Liver (tissue), 9 donors: Measurements from ENCODE around the gene CIDEB. TPM values are rescaled to one million over a fixed set of nuclear protein-coding genes. Genes with fewer than 3 reads are reported as not detected.

Source experiments
- DNase-seq: peaks from one replicate; pipeline ENCODE4 v3.0.0-alpha.2; 2017; ENCODE audit warnings: low spot score
- H3K27ac ChIP-seq, 2 donors: one replicate each; pipeline ENCODE4 v1.7.0; 2013; ENCODE audit warnings: inconsistent platforms in 2 of 2, low read length in 2 of 2, control low read depth in 1 of 2, low read depth in 1 of 2, mild to moderate bottlenecking in 1 of 2
- H3K27me3 ChIP-seq, 4 donors: one replicate each; pipeline versions ENCODE4 v1.6.1 to v1.7.0; 2013; ENCODE audit warnings: low read length in 3 of 4, inconsistent platforms in 1 of 4, mild to moderate bottlenecking in 1 of 4, moderate library complexity in 1 of 4; ENCODE audit not compliant: control insufficient read depth in 4 of 4, insufficient read depth in 4 of 4
- H3K36me3 ChIP-seq, 4 donors: one replicate each; pipeline versions ENCODE4 v1.6.1 to v1.7.0; 2013; ENCODE audit warnings: low read length in 3 of 4, mild to moderate bottlenecking in 3 of 4, low read depth in 1 of 4, moderate library complexity in 1 of 4; ENCODE audit not compliant: control insufficient read depth in 4 of 4, insufficient read depth in 3 of 4
- H3K4me1 ChIP-seq, 4 donors: one replicate each; pipeline versions ENCODE4 v1.6.1 to v1.7.0; 2013; ENCODE audit warnings: low read length in 3 of 4, mild to moderate bottlenecking in 3 of 4, moderate library complexity in 1 of 4; ENCODE audit not compliant: control insufficient read depth in 4 of 4, insufficient read depth in 4 of 4
- H3K4me3 ChIP-seq, 3 donors: one replicate each; pipeline versions ENCODE4 v1.6.1 to v1.7.0; 2013; ENCODE audit warnings: low read length in 3 of 3, control low read depth in 1 of 3, low read depth in 1 of 3, mild to moderate bottlenecking in 1 of 3
- H3K9ac ChIP-seq, 2 donors: one replicate each; pipeline ENCODE4 v1.7.0; 2013; ENCODE audit warnings: low read length in 2 of 2, mild to moderate bottlenecking in 2 of 2, moderate library complexity in 2 of 2, control low read depth in 1 of 2, low read depth in 1 of 2
- H3K9me3 ChIP-seq, 4 donors: one replicate each; pipeline versions ENCODE4 v1.6.1 to v1.7.0; 2013; ENCODE audit warnings: low read length in 3 of 4; ENCODE audit not compliant: control insufficient read depth in 4 of 4
- EGR1 ChIP-seq, 2 donors: IDR thresholded peaks; 2 replicates each; pipeline ENCODE4 v1.6.1; 2016 to 2018; ENCODE audit warnings: antibody characterized with exemption in 2 of 2, low read depth in 2 of 2
- FOXA1 ChIP-seq: IDR thresholded peaks from 2 replicates; pipeline ENCODE4 v1.6.1; 2016; ENCODE audit warnings: antibody characterized with exemption
- GABPA ChIP-seq, 2 donors: IDR thresholded peaks in 1 of 2; conservative IDR thresholded peaks in 1 of 2; 2 replicates each; pipeline ENCODE4 v1.6.1; 2016; ENCODE audit warnings: antibody characterized with exemption in 2 of 2, mild to moderate bottlenecking in 1 of 2, moderate library complexity in 1 of 2
- HNF4A ChIP-seq, 2 donors: conservative IDR thresholded peaks; 2 replicates each; pipeline ENCODE4 v1.6.1; 2016; ENCODE audit warnings: antibody characterized with exemption in 2 of 2, mild to moderate bottlenecking in 2 of 2
- HNF4G ChIP-seq: IDR thresholded peaks from 2 replicates; pipeline ENCODE4 v1.6.1; 2016; ENCODE audit warnings: antibody characterized with exemption
- MAX ChIP-seq: IDR thresholded peaks from 2 replicates; pipeline ENCODE4 v1.6.1; 2016; ENCODE audit warnings: antibody characterized with exemption
- NR2F2 ChIP-seq: IDR thresholded peaks from 2 replicates; pipeline ENCODE4 v1.6.1; 2016; ENCODE audit warnings: antibody characterized with exemption
- RAD21 ChIP-seq, 2 donors: IDR thresholded peaks; 2 replicates each; pipeline ENCODE4 v1.6.1; 2016; ENCODE audit warnings: antibody characterized with exemption in 2 of 2, mild to moderate bottlenecking in 2 of 2
- RXRA ChIP-seq, 2 donors: IDR thresholded peaks; 2 replicates each; pipeline ENCODE4 v1.6.1; 2017 to 2018; ENCODE audit warnings: antibody characterized with exemption in 2 of 2, mild to moderate bottlenecking in 1 of 2
- SP1 ChIP-seq: IDR thresholded peaks from 2 replicates; pipeline ENCODE4 v1.6.1; 2018; ENCODE audit warnings: antibody characterized with exemption, mild to moderate bottlenecking
- TAF1 ChIP-seq: conservative IDR thresholded peaks from 2 replicates; pipeline ENCODE4 v1.6.1; 2016; ENCODE audit warnings: antibody characterized with exemption, mild to moderate bottlenecking
- ZBTB33 ChIP-seq: IDR thresholded peaks from 2 replicates; pipeline ENCODE4 v1.6.1; 2016; ENCODE audit warnings: antibody characterized with exemption
- WGBS: extraction: QIAGEN DNeasy Blood & Tissue Kit; methylation state at CpG from one replicate; pipeline ENCODE4 v1.1.7; 2013; 5-methylcytosine and 5-hydroxymethylcytosine counted together
- polyA plus RNA-seq, 2 donors: library from polyadenylated mRNA; stranded (reverse) in 1 of 2; unstranded in 1 of 2; fragments of 200-250 nt in 1 of 2; fragments of >200 nt in 1 of 2; fragmentation: Nextera tagmentation in 1 of 2; extraction: Ambion mirVana in 1 of 2; gene quantifications; one replicate each; pipeline versions ENCODE4 v1.2.1 to v1.2.3, GENCODE V29; 2013 to 2015
- total RNA-seq, 2 donors: library from RNA; depleted of rRNA; stranded (reverse); fragments of >200 nt; gene quantifications; one replicate each; pipeline ENCODE4 v1.2.3, GENCODE V29; 2014
- TF ChIP-seq, protein P1 (sequence below): IDR thresholded peaks from 2 replicates; pipeline ENCODE4 v1.6.1; 2016; ENCODE audit warnings: antibody characterized with exemption, mild to moderate bottlenecking
- TF ChIP-seq, protein P2 (sequence below): fragments of 150-350 bp; IDR thresholded peaks from 2 replicates; pipeline ENCODE4 v1.5.1; 2017; ENCODE audit warnings: improper control_type of control experiment, low read depth, low read length; ENCODE audit not compliant: missing input control
- donor health status: healthy.
- donor health status: healthy.
- donor health status: healthy.
- donor health status: healthy.
- donor health status: healthy.

Gene CIDEB
- total and polyA plus RNA-seq, 4 donors, result 32.1 to 312 (median 159) TPM

DNA sequence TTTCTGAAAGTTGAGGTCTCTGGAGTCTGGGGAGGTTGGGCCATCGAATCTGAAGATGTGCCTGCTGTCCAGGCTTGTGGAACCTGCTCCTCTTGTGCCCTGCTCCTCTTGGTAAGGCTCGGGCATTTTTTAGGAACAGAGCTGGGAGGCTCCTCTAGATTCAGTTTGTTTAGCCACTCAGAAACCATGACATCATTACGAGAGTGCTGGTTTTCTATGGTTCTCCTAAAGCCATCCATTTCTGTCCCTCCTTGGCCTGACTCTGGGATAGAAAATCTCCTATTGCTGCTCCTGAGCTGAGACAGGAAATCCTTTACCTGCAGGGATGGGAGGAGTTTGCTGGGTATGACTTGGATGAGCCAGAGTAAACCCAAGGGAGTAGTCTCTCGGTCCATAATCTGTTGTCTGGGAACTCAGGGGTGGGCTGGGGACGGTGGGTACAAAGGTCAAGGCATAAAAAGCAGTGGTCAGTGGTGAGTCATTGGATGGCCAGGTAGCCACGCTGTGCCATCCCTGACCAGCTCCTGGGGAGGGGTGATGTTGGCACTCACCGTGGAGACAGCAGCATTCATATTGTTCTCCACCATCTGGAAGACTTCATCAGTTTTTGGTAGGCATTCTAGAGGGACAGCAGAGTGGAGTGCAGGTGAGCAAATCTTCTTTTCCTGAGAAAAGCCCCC is 29.5 kb upstream of the CIDEB start:
- peaks cover 9 to 40% (median 21%) of the 10 kb centered on the region in 4 donors for H3K4me1 ChIP-seq
- no peak for TF ChIP-seq TAF1
- TF ChIP-seq HNF4A (conservative IDR thresholded peaks at IDR 0.05), result no peak
- TF ChIP-seq RAD21 (IDR thresholded peaks at IDR 0.05), result no peak
- no peak for TF ChIP-seq MAX
- no peak for TF ChIP-seq RXRA (IDR thresholded peaks at IDR 0.05)
- TF ChIP-seq HNF4G, result no peak
- TF ChIP-seq, protein P1, sequence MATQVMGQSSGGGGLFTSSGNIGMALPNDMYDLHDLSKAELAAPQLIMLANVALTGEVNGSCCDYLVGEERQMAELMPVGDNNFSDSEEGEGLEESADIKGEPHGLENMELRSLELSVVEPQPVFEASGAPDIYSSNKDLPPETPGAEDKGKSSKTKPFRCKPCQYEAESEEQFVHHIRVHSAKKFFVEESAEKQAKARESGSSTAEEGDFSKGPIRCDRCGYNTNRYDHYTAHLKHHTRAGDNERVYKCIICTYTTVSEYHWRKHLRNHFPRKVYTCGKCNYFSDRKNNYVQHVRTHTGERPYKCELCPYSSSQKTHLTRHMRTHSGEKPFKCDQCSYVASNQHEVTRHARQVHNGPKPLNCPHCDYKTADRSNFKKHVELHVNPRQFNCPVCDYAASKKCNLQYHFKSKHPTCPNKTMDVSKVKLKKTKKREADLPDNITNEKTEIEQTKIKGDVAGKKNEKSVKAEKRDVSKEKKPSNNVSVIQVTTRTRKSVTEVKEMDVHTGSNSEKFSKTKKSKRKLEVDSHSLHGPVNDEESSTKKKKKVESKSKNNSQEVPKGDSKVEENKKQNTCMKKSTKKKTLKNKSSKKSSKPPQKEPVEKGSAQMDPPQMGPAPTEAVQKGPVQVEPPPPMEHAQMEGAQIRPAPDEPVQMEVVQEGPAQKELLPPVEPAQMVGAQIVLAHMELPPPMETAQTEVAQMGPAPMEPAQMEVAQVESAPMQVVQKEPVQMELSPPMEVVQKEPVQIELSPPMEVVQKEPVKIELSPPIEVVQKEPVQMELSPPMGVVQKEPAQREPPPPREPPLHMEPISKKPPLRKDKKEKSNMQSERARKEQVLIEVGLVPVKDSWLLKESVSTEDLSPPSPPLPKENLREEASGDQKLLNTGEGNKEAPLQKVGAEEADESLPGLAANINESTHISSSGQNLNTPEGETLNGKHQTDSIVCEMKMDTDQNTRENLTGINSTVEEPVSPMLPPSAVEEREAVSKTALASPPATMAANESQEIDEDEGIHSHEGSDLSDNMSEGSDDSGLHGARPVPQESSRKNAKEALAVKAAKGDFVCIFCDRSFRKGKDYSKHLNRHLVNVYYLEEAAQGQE, result no peak
- no peak for TF ChIP-seq GABPA (IDR thresholded peaks at IDR 0.05 in 1 of 2, conservative IDR thresholded peaks at IDR 0.05 in 1 of 2)
- no peak for TF ChIP-seq FOXA1
- TF ChIP-seq, protein P2, sequence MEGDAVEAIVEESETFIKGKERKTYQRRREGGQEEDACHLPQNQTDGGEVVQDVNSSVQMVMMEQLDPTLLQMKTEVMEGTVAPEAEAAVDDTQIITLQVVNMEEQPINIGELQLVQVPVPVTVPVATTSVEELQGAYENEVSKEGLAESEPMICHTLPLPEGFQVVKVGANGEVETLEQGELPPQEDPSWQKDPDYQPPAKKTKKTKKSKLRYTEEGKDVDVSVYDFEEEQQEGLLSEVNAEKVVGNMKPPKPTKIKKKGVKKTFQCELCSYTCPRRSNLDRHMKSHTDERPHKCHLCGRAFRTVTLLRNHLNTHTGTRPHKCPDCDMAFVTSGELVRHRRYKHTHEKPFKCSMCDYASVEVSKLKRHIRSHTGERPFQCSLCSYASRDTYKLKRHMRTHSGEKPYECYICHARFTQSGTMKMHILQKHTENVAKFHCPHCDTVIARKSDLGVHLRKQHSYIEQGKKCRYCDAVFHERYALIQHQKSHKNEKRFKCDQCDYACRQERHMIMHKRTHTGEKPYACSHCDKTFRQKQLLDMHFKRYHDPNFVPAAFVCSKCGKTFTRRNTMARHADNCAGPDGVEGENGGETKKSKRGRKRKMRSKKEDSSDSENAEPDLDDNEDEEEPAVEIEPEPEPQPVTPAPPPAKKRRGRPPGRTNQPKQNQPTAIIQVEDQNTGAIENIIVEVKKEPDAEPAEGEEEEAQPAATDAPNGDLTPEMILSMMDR, result no peak
- no peak for TF ChIP-seq ZBTB33
- TF ChIP-seq EGR1 (IDR thresholded peaks at IDR 0.05; ENCODE audit: low read depth in 2 of 2), result no peak
- no peak overlapping the region for H3K9ac ChIP-seq
- DNase-seq, result no peak
- H3K36me3 ChIP-seq, result no peaks in the 10 kb centered on the region
- H3K9me3 ChIP-seq, result no peaks in the 10 kb centered on the region
- no peaks in the 10 kb centered on the region for H3K27me3 ChIP-seq
- H3K27ac ChIP-seq, result no peak overlapping the region
- H3K4me3 ChIP-seq, result no peak overlapping the region
- WGBS, result 85% methylated on average over 7 of the region's 7 CpGs

DNA sequence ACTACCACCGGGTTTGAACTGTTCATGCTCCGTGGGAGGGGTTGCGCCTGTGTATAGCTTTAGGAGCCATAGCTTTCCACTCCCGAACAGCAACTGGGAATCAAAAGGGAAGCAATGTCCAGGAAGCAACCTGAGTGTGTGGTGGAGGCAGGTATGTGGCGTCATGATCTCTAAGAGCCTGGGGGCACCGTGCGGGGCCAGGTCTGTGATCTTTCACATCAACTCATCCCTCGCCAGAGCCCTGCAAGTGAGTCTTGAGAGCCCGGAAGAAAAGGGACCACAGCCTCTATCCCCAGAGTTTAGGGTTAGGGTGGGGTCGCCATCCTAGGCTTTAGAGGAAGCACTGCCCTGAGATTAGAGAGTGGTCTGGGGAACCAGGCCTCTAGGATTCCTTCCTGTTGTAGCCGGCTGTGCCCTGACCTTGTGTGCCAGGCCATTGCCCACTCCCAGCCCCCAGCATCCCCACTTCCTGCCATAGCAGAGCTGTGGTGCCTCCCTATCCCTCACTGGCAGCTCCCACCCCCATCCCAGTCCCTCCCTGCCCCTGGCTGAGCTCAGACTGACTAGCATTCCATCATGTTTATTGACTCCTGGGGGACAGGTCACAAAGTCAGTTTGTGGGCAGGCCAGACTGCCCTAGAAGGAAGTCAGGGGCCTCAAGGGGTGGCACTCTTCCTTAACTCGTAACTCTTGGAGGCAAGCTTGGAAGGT is 27.8 kb upstream of the CIDEB start:
- Histone ChIP-seq H3K4me1 (peaks cover 9 to 47% (median 22%) of the 10 kb centered on the region in 4 donors), H3K27ac (peak overlapping the region in 1 of 2 donors; percentile 20), H3K9ac (no peak overlapping the region), H3K4me3 (no peak overlapping the region), H3K36me3 (no peaks in the 10 kb centered on the region), H3K9me3 (no peaks in the 10 kb centered on the region), H3K27me3 (no peaks in the 10 kb centered on the region)
- peak; percentile 96 for TF ChIP-seq NR2F2
- no peak for TF ChIP-seq SP1
- WGBS, result 75% methylated on average over 12 of the region's 12 CpGs
- no peak for DNase-seq
